GM08714 (cell line): ENCODE results near the gene PCYT2.

ENCODE experiments used
- H3K4me3 ChIP-seq: fragments of 200-500 bp; sonication (Bioruptor generic); 2 replicates; pipeline ENCODE4 v1.5.1; 2014; ENCODE audit warnings: mild to moderate bottlenecking, low read length, inconsistent platforms
- ZNF274 ChIP-seq: IDR thresholded peaks from 2 replicates; pipeline ENCODE4 v1.6.1; 2012; ENCODE audit warnings: mild to moderate bottlenecking, low read depth, low read length

Gene PCYT2

DNA sequence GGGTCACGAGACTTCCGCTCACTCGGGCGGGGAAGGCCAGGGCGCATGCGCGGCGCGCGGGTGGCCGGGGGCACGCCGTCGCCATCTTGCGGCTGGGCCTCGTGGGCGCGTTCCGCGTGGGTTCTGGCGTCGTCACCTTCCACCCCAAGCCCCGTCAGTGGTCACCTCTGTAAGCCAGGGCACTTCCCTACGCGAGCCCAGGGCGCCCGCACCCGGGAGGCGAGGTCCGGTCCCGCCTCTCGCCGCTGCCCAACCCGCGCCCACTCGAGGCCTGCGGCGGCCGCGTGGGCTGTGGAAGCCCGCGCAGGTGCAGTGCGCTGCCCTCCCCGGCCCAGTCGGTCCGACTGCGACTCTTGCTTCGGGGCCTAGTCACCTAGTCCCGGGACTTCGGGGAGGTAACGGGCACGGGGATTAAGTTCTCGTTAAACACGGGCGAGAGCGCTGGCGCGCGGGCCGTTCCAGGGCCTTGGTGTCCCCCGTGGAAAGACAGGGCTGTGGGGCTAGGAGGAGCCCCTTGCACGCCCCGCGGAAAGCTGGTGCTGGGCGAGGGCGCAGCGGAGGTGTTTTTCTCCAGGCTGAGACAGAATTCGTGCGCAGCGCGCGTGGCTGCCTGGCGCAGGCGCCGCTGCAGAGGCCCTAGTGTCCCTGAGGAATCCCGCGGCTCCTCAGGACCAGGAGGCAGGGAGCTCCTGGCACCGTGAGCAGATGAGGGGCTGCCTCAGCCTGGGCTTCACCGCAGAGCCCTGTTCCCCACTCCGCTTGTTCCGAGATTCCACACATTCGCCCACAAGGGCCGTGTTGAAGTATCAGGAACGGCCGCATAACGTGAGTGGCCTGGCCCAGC is 39.6 kb downstream of the PCYT2 start:
- TF ChIP-seq ZNF274 = no peak

DNA sequence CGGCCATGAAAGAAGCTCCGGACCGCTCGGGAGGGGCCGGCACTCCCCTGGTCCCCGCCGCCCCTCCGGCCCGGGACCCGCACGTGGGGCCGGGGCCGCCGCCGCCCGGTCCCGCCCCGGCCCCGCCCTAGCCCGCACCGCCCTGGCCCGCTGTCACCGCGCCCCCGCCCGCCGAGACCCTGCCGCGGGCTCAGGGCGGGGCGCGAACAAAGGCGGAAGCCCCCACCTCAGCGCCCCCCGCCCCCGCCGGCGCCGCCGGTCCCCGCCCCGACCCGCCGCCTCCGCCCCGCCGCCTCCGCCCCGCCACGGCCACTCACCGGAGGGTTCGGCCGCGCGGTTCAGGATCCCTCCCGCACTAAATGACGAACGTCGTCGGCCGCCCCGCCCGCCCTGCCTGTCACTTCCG is 40.2 kb downstream of the PCYT2 start, which contains the start of gene ARHGDIA:
ARHGDIA (minus strand) TSS at position 357 of the 406 bp plus-strand sequence. CDS start 1,407 bp downstream, outside the sequence.
- H3K4me3 ChIP-seq = peak within 1 kb of the TSS; percentile 94
- no peak for TF ChIP-seq ZNF274

More for the DNA sequence above, 39.6 kb downstream of the PCYT2 start:
- H3K4me3 ChIP-seq = peak overlapping the region; percentile 68

DNA sequence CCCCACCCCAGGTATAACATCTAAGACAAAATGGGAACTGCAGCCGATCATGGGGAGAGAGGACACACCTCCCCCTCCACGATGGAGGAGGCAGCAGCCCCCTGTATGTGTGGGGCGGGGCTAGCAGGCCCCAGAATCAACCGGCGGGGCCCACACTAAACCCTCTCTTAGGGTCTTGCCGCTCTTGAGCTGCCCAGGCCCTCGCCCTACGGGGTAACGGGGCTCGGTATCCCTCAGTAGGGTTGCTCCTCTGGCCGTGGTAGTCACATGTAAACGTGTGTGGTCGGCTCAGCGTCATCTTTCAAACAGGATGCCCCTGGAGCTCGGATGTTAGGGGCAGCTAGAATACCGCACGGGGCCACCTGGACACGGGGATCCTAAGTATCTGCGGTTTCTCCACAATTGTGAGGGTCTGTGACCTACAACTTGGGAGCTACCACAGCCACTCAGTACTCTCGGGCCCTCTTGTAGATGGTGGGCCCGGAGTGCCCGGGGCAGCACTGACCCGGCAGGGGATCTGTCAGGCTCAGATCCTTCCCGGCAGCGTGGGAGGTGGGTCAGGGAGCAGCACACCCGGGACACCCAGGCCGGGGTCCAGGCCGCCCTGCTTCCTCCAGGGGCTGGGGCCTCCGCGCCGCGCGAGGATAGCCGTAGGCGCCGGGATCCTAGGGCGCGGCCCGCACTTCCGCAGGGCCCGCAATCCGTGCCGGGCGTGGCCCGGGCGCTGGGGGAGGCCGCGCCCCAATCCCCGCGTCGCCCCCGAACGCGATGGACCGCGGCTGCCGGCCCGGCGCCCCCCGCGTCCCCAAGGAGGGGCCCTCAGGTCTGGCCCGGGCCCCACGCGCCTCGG is 40.8 kb downstream of the PCYT2 start:
- no peak for TF ChIP-seq ZNF274
- H3K4me3 ChIP-seq = peak overlapping the region; percentile 94

- peak overlapping the region; percentile 94 for H3K4me3 ChIP-seq
- no peak for TF ChIP-seq ZNF274
Observed at GRCh38 chr17:81869221-81870130, 41.7 kb downstream of the PCYT2 start.

- H3K4me3 ChIP-seq = no peak overlapping the region; the same call in 1 of the 2 replicates
- no peak for TF ChIP-seq ZNF274
Observed at GRCh38 chr17:81868674-81869220, 42.5 kb downstream of the PCYT2 start.

DNA sequence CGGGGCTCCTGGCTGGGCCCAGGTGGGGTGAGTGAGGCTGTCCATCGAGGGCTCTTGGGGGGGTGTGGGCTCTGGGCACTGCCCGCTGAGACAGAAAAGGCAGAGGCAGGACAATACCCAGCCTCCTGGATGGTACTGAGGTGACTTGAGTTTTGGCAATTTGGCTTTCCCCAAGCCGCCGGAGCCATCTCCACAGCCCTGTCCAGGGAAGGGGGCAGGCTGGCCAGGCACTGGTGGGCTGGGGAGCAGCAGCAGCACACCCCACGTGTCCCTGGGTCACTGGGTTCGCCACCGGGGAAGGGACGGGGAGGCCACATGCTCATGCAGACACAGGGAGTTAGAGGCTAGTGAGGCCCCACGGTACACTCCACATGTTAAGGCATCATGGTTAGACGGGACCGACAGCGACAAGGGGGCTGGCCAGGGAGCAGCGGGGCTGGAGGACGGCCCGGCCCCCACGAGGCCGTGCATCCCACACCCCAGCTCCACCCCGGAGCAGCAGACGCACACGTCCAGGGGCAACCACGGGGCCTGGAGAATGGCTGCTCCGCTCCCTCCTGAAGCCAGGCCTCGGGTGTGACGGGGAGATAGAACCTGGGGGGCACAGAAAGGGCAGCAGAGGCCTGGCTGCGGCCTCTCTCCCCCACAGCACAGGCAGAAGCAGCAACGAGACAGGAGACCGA is 43.1 kb downstream of the PCYT2 start:
- TF ChIP-seq ZNF274 = no peak

DNA sequence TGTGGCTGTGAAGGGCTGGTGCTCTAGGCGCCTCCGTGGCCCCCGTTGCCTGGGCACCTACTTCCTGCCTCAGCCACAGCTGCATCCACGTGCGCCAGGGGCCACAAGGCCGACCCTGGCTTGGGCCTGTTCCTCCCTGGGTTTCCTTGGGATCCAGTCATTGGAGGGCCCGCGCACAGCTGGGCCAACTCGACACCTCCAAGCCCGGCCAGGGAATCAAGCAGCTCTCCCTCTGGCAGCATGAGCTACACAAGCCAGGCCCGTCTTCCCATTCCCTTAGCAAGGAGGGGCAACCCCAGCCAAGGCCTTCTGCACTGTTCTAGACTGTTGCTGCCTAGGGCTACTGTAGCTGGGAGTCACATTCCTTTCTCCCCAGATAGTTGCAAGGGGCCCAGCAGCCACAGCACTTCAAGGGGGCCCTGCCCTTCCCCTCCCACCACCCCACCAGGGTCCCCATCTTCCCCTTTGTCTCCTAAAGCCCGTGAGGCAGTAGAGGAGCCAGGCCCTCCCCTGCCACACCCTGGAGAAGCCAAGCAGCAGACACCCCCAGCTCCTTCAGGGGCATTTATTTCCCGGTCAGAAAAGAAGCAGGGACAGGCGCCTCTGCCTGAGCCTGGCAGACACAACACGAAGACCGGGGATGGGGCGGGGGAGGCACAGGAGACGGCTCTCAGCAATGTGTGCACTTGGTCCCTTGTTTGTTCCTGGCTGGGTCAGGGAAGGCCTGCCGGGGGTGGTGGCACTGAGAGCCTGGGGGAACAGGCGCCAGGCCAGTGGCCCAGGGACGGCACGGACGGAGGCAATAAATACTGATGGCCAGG is 43.8 kb downstream of the PCYT2 start:
- TF ChIP-seq ZNF274 = no peak
- H3K4me3 ChIP-seq = no peak overlapping the region

More for the DNA sequence above, 43.1 kb downstream of the PCYT2 start:
- H3K4me3 ChIP-seq = no peak overlapping the region

DNA sequence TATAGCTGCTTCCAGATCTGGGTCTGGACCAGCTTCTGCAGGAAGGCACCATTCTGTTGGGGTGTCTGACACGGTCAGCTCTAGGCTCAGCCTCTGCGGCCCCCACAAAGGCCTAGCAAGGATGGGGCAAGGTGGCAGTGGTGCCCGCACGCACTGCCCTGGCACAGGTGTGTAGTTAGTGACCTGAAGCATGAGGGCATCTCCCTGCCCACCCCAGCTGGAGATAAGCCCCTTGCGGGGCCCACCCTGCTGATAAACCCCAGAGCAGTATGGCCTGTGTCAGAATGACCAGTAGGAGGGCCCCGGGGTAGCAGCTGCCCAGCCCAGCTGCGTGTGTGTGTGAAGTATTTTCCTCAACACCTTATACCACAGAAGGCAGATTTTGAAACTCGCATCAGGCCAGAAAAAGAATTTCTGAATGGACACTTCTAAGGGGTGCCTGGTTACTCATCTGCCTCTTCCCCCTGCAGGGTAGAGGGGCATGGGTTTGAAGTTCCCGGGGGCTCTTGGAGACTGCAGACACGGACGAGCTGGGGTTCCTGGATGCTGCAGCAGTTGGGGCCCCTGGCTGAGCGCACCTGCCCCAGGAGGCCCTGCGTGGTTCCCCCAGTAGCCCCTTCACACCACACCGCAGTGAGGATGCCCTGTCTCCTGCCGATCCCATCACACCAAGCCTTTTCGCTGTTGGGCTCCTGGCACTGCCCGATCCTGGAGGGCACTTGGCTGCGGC is 44.6 kb downstream of the PCYT2 start:
- no peak overlapping the region for H3K4me3 ChIP-seq
- no peak for TF ChIP-seq ZNF274

DNA sequence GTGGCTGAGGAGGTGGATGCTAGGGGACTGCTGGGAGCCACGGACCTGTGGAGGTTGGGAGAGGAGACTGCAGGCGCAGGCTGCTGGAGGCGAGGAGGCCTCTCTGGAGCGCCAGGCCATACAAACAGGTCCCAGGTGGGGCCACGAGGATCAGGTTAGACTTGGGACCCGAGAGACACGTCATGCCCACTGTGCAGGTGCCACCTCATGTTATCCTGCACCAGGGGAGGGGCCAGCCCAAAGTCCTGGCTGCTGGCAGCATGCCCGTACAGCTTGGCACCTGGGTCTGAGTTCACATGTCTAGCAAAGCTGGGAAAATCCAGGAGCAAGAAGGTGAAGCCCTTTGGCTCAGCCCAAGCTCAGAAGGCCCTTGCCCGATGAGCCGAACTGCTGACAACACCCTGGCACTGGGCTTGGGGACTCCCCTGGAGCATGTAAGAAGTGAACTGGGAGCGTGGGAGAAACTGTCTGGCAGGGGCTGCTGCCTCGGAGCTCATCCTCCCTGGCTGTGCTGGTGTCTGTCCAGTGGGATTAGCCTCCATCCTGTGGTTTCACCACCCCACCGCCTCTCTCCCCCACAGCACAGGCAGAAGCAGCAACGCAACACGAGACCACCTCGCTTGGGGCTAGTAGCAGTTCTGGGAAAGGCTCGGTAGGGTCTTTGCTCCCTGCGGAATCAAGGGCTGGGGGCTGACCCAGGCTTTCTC is 45.3 kb downstream of the PCYT2 start:
- no peak overlapping the region for H3K4me3 ChIP-seq
- no peak for TF ChIP-seq ZNF274

DNA sequence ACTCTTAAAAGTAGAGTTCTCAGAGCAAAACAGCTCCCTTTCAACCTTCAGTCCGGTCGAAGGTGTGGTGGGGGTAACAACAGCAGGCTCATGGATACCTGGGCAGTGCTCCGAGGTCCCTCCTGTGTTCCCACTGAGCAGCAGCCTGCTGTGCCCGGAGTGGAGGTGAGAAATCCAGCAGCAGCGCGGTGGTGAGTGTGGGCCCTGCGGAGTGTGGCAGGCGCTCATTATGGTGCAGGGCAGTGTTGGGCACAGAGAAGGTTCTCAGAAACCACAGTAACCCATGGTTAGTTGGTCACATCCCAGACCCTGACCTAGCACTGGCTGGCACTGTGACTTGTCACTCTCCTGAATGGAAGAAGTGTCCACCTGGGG is 45.9 kb downstream of the PCYT2 start:
- no peak for TF ChIP-seq ZNF274
- H3K4me3 ChIP-seq = no peak overlapping the region

DNA sequence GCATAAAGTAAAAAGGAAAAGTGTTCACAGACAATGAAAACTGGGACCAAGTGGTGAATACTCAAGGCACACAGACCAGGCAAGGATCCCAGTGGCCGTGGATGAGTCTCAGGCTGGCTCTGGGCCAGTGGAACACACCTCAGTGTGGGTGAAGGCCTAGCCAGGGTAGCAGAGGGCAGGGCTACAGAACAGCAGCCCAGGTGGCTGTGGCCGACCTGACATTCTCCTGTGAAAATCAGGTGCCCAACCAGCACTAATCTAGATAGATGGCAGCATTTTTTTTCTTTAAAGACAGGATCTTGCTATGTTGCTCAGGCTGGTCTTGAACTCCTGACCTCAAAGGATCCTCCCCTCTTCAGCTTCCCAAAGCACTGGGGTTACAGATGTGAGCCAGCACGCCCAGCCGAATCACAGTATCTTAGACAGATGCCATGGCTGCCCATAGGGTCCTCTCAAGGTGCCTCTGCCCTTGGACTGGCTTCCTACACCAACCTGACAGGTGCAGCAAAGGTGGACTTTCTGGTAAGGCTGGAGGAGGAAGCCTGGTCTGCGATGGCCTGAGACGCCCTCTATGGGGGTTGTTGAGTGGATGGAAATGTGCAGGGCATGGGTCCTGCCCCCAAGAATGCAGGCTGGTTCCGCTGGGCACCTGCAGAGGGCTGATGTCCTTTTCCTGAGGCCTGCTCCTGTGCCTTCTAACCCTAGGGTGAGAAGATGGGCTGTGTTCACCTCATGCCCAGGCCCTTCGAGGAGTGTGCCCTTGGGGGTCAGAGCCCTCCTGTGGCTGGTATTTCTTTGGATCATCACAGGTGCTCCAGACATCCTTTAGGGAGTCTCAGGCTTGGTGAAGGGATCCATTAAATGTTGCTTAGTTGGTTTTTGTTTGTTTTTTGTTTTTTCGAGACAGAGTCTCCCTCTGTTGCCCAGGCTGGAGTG is 47.1 kb downstream of the PCYT2 start:
- no peak for TF ChIP-seq ZNF274
- no peak overlapping the region for H3K4me3 ChIP-seq
